Stimulated activated CD8-positive, alpha-beta memory T cell treated with anti-CD3 and anti-CD28 coated beads, Interleukin-4, amount 100 ng/mL, for 1 hour (primary cell): ENCODE data around the gene KLHL29.

Source experiments
- DNase-seq, 2 donors: peaks; one replicate each; pipeline ENCODE4 v3.0.0-alpha.2; 2020; ENCODE audit warnings: low read depth in 2 of 2, low spot score in 1 of 2

Gene KLHL29

DNA sequence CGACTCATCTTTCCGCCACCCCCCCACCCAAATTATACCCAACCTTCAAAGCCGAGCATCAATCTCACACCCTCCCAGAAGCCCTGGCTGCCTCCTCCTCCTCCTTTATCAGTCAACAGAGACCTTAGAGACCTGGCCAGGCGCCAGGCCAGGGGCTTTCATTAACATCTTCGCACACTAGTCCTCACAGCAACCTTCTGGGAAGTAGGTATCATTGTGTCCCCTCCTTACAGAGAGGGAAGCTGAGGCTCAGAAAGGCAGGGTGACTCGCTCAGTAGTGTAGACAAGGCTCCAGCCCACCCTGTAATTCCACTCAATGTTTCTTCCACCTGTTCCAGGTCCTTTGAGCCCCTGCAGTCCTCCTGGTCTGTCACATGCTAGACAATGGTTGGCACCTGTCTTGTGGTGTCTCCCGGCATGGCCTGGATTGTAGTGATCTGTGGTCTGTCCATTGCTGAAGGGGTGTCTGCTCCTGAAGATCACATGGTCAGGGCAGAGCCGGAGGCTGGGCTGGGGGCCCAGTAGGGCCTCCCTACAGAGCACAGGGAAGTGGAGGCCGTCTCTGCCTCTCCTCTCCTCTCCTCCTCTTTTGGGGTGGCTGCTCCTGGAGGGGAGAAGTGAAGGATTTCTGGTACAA is 36.0 kb downstream of the KLHL29 start:
- no peak for DNase-seq

DNA sequence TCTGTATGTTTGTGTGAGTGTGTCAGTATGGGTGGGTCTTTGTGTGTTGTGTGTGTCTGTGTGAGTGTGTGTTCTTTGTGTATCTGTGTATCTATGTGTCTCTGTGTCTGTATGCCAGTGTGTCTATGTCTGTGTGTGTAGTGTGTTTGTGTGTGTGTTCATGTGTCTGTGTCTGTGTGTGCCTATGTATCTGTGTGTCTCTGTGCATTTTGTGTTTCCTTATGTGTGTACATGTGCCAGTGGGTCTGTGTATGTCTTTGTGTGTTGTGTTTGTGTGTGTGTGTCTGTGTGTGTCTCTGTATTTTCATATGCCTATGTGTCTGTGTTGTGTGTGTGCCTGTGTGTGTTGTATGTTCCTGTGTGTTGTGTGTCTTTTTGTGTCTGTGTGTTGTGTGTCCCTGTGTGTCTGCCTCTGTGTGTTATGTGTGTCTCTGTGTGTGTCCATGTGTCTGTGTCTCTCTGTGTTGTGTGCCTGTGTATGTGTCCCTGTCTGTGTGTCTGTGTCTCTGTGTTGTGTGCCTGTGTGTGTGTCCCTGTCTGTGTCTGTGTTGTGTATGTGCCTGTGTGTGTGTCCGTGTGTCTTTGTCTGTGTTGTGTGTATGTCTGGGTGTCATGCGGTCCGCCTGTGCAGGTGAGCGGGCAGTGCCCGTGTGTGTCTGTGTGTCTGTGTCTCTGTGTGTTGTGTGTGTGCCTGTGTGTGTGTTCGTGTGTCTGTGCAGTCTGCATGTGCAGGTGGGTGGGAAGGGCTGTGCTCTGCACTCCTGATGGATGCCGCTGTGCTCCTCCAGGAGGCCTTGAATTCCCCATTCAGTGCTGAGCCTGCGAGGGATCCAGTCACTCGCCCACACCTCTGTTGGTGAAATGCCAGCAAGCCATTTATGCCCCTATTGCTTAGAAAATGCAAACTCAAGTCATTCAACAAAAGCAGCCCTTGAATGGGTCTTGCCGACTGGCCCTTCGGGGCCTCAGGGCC is 37.4 kb downstream of the KLHL29 start:
- DNase-seq, result no peak

DNA sequence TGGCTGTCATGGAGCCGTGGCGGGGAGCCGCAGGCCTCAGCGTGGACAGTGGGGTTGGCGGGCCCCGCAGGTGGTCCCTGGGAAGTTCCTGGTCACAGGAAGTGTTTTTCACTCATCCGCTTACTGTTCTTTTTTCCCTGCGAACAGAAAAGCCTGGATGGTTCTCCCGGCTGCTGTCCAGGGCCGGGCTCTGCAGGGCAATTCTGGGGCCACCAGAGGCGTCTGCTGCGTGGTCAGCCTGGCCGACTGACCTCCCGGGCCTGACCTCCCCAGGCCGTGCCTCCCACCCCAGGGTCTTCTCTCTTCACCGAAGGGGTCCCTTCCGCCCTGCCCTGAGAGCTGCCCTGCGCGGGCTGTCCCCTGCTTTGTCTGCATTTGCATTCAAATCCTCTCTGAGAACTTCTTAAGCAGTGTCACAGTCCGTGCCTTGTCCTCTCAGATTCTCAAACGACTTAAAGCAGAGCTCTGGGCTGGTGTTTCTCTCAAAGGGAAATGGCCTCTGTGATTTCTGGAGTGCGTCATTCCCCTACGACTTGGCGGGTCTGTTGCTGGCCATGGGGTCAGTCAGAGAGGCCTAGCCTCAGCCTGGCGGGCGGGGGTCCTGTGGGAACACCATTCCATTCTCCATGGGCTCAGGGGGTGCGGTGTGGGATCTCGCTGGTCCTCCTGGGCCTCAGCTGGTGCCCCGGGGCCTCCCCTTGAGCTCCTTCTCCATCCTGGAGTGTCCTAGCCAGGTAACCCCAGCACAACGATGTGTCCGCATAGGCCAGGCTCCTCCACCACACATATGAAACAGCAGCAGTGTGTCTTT is 38.3 kb downstream of the KLHL29 start:
- DNase-seq, result no peak

DNA sequence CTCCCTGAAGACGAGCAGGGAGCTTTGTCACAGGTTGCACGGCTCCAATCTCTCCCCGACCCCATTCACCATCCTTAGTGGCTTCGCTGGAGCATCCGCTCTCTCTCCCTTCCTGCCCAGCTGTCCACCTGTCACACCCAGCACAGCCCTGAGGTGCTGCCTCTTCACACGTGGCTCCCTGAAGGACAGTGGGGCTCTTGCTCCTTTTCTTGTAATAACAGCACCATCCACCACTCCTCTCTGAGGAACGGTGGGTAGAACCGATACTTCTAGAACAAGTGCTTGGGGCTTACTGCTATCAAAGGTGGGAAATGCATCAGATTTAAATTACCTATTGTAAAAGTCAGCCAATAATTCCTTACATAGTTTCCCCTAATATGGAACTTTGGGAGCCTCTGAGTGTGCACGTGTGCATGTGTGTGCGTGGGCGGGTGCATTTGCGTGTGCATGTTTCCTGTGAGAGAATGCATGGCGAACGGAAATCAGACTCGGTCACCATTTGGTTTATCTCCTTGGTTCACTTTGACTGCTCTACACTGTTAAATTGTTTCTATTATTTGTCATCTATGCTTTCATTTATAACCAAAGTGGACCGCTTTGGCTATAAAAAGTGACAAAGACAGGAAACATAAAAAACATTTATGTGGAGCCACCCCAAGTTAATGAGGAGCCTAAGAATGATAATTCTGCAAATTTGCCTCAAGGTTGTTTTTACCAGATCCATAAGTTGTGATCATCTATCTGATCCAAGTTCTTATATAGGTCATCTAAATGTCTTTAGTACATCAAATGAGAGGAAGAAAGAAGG is 39.1 kb downstream of the KLHL29 start:
- DNase-seq, result no peak

DNA sequence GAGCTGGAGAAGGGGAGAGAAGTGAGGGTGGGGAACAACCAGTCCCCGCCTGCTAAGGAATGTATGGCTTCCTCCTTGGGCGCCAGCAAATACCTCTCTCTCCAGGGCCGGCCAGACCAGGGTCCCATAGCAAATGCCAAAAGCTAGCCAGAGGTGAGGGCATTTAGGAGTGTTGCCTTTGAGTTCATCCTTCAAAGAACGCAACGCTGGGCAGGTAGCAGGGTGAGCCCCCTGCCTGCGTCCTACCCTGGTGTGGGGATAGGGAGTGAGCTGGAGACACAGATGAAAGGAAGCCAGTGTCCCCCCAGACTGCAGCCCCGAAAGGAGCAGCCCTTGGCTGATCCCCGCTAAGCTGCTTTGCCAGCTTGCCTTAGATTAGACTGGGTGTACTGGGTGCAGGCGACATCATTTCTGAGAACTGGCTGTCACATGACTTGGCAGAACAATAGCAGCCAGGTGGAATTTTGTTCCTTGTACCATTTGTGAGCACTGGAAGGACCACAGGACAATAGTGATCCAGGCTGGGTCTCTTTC is 40.4 kb downstream of the KLHL29 start:
- DNase-seq, result no peak

DNA sequence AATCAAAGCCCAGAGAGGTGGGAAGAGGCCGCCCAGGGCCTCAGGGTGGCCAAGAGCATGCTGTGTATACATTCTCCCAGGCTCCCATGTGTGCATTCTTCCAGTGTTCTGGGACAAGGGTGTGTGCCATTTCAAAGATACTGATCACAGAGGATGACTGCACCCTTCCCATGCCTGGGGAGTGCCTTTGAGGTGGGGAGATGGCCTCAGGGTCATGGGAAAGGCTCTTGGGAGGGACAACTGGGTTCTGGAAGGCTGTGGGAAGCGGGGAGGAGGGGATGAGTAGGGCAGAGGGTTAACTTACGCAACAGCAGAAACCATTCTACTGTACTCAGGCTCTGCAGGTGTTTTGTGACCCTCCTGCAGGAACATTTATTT is 40.9 kb downstream of the KLHL29 start:
- DNase-seq, result no peak

DNA sequence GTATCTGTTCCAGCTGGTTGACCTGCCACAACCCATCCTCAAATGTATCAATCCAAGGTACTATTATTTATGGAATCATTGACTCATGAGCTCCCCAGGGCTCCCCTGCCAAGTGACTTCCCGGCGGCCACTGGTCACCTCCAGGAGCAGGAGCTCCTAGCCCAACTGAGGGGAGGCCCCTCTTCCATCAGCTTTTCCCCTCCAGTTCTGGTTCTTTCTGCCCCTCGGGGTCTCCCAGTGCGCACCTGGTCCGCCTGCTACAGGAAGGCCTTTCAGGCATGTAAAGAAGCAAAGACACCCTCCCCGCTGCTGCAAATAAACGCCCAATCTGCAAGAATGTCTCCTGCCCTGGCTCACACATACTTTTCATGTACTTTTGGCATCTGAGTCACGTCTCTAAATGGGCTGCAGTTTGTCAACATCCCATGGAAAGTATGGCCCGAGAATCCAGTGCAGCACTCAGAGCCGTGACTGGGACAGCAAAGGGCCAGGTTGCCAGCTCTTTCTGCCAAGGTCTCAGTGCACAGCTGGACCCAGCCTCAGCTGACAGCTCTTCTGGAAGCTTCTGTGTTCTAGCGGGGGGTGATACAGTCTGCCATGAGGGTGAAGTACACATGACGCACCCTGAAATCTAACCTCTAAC is 41.4 kb downstream of the KLHL29 start:
- no peak for DNase-seq

DNA sequence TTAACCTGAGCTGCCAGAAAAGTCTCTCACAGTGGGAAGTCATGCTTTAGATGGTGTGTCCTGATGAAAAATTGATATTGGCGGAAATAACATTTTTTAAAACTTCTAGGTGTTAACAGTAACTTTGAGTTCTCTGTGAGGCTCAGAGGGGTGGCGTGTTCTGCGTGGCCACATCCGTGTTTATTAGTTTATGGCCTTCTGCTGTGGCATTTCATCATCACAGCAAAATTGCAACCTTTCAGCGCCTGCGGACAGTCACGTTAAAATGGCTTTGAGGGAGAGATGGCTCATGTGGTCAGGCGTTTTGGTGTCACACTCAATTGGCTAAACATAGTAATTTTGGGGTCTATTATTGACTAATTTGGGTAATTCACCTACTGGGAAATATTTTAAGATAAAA is 42.4 kb downstream of the KLHL29 start:
- DNase-seq, result no peak

DNA sequence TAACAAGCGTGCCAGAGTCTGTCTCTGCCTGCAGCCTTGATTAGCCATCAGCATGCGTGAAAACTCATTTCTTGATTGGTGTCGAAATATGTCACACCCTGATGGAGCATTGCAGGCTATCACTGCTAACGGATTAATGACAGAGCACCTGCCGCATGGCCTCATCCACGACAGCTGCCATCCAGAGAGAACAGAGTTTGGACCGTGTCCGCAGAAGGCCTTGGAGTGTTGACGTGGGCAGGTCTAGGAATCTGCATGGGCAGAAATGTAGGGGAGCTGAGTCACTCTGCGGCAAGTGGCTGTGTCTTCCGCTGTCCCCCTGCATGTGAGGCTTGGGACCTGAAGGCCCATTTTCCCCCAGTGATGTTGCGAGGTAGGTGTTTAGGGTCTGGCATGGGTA is 43.0 kb downstream of the KLHL29 start:
- DNase-seq, result no peak

DNA sequence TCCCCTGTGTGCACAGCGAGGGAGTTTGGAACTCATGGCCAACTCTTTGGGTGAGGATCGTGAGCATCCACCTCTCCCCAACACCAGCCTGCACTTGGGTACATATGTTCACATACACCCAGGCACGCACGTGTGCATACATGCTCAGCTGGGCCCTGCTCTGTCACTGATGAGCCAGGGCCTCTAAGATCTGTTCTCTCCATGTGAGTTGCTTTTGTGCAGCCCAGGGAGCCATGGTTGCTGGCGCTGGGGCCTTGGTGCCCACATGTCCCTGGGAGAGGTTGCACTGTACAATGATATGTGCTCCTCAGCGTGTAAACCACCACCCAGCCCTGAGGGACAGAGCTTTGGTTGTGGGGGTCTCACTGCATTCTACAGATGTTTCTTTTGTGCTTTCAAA is 44.1 kb downstream of the KLHL29 start:
- DNase-seq, result no peak

DNA sequence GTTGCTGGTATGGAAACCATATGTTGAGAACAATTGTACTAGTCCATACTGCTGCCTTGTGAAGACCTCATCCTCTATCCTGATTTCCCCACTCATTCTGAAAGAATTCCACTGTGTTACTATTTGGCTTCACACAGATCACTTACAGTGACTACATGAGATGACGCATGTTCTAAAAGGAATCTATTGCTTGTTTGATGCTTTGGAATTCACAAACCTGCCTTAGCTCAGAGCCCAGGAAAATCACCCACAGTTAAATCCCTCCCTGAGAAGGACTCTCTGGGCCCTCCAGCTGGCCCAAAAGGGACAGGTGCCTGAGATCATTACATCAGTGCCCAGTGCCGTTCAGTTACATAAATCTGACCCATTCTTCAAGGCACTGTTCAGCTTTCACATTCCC is 45.3 kb downstream of the KLHL29 start:
- DNase-seq, result no peak

DNA sequence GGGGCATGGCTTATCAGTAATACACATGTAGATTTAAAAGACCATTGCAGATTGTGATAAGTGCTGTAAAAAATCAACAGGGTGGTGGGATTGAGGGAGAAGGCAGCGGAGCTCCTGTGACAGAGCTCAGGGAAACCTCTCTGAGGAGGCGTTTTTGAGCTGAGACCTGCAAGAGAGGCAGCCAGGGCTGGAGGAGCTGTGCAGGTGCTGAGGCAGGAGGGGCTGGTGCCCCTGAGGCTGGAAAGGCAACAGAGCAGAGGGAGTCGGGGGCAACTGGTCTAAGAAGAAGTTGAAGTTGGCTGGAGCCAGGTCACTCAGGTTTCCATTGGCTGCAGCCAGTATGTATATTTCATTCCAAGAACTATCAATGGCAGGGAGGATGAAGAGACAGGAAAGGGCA is 47.6 kb downstream of the KLHL29 start:
- no peak for DNase-seq

DNA sequence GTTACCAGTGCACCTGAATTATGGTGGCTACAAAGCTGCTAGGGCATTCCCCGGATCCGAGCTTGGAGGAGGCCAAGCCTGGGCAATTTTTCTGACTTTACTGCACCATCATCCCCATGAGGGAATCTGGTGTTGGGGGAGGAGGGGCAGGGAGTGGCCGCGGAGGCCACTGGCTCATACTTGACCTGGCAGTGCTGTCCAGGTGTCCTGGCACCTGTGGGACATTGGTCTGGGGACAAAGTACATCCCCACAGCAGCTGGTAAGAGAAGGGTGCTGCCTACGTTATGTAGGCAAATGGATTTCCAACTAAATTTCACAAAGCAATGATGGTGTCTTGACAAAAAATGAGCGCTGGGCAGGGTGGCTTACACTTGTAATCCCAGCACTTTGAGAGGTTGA is 48.3 kb downstream of the KLHL29 start:
- DNase-seq, result no peak

DNA sequence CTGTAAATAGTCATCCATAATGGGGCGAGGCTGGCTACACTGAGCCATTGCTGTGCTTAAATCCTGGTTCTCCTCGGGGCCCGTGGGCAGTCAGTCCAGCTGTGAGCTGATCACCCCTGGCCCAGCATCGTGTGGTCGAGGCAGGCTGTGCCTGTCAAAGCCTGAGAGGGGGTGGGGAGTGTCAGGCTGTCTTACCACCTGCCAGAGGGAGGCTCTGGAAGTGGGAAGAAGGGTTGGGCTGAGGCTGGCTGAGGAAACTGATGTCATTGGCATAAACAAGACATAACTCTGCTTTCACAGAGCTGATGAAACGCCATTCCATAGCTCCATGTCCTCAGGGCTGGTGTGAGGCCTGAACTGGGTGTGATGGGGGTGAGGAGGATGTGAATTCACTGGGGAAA is 49.7 kb downstream of the KLHL29 start:
- no peak for DNase-seq

DNA sequence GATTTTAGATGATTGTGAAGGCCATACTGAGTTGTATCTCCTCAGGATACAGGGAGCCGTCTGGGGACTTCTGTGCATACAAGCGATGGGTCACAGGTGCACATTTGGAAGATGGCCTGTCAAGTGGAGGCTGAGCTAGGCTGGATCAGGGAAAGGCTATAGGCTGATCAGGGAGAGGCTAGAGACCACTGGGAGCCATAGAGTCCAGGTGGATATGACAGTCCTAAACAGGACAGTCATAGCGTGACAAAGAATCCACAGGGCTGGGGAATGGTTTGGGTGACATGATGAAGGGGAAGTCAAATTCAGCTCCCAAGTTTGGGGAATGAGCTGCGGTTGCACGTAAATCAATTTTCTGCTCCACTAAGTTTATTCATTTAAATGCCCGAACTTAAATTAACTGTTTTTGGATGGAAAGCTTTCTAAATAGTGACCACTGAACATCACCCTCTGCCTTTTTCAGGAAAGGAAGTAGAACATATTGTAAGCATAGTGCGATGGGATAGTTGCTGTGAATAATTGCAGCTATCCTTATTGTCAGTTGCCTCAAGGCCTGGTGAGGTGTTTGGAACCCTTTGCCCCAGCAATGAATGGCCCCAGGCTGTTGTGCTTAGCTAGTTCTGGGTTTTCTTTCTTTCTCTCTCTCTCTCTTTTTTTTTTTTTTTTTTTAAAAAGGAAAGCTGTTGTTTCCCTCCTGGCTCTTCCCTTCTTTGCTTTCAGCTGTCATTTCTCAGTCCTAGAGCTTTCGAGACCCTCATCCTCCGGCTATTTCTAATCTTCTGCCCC is 50.5 kb downstream of the KLHL29 start:
- no peak for DNase-seq

DNA sequence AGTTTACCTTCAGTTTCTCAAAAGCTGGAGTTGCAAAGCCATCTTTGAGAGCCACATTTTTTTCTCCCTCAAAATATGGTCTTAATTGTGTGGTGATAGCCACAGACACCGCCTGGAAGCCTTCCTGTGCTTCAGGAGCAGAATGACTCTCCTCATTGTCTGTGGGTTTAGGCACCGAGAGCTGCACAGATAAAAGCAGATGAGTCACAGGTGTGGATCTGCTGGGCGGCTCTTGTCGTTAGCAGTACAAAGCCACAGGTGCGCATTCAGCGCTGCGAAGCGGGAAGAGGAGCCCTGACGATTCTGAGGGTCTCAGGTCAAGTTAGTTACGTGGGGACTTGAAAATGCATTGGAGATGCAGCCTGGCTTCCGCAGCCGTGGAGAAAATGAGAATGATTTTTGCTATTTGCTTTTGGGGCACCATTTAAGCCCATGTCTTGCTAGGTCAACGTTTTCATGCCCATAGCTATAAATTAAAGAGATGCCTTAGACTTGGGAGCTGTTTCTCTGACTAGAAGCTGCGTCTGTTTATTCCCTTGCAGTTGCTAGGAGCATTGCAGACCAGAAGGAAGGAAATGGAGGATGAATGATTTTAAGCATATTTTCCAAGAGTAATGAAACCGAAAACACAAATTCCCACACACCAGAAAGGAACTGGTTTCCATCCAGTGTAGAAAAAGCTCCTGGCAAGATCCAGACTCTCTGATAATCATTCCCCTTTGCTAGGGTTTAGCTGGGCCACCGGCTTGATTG is 51.5 kb downstream of the KLHL29 start:
- no peak for DNase-seq

DNA sequence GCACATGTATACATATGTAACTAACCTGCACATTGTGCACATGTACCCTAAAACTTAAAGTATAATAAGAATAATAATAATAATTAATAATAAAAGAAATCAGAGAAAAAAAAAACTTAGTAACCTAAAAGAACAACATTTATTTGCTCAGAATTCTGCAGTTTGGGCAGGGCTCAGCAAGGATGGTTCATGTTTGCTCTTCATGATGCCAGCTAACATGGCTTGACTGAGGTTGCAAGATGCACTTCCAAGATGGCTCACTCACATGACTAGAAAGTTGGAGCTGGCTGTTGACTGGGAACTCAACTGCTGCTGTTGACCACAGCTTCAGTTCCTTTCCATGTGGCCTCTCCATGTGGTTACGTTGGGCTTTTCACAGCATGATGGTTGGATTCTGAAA is 56.4 kb downstream of the KLHL29 start:
- no peak for DNase-seq

DNA sequence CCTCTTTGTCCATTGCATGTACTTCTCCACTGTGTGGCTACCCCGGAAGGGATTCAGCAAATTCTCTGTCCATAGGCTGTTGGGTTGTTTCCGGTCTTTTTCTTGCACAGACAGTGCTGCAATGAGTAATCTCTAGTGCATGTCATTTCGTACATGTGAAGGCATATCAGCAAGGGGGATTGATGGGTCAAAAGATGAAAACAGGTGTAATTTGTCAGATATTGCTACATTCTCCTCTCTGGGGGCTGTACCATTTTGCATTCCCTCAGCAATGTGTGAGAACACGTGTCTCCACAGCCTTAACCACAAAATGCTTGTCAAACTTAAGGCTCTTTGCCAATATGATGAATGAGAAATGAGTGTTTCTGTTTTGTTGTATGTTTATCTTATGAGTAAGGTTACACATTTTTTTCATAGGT is 60.5 kb downstream of the KLHL29 start:
- DNase-seq, result no peak

DNA sequence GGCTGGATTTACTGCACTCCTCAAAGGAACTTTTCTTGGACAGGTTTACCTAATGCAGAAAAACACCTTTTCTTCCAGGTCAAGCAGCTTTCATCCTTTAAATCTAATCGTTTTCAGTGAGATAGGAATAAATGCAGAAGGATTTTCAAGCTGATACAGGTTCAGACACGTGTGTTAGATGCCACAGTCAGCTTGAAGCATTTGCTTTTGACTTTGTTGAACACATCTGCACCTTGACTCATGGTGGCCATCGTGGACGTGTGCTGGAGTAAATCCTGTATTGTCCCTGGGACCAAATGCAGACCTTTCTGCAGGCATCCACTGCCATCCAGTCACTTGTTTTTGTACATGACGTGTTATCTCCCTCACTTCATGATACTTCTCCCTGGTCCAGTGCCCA is 61.9 kb downstream of the KLHL29 start:
- no peak for DNase-seq
